GM21381 (cell line): Measurements from ENCODE around the gene FRMD5.
"Not testable (repeated sequence)": the region's sequence is repeated elsewhere in the genome, so short reads cannot be mapped to it uniquely, and the experiment has no call there.

Experiments used
- ATAC-seq: cut with Tn5 transposase; IDR thresholded peaks from one replicate; pipeline ENCODE4 v1.9.1; 2021; ENCODE audit warnings: mild to moderate bottlenecking, moderate library complexity; ENCODE audit not compliant: unreplicated experiment

Gene FRMD5

GRCh38 chr15:43868406-43868805, 326.7 kb downstream of the FRMD5 start:
- no peak for ATAC-seq

- no peak for ATAC-seq
These were observed 328.0 kb downstream of the FRMD5 start for GRCh38 chr15:43867096-43867495.

- not testable (repeated sequence) for ATAC-seq
These were observed 328.4 kb downstream of the FRMD5 start for GRCh38 chr15:43866636-43867035.

- ATAC-seq, result no peak
These were observed 335.5 kb downstream of the FRMD5 start for GRCh38 chr15:43859546-43859945.

GRCh38 chr15:43854801-43855200, 340.3 kb downstream of the FRMD5 start:
- ATAC-seq, result no peak

GRCh38 chr15:43852607-43853006, 342.5 kb downstream of the FRMD5 start:
- ATAC-seq, result no peak

GRCh38 chr15:43851251-43851650, 343.8 kb downstream of the FRMD5 start:
- no peak for ATAC-seq

GRCh38 chr15:43845421-43845820, 349.6 kb downstream of the FRMD5 start:
- ATAC-seq, result no peak

GRCh38 chr15:43832485-43832884, 362.6 kb downstream of the FRMD5 start:
- not testable (repeated sequence) for ATAC-seq

- ATAC-seq, result not testable (repeated sequence)
These were observed 363.5 kb downstream of the FRMD5 start for GRCh38 chr15:43831519-43832052.

GRCh38 chr15:43830691-43831275, 364.3 kb downstream of the FRMD5 start:
- not testable (repeated sequence) for ATAC-seq

GRCh38 chr15:43829951-43830540, 365.0 kb downstream of the FRMD5 start:
- ATAC-seq, result not testable (repeated sequence)

GRCh38 chr15:43828061-43828657, 366.9 kb downstream of the FRMD5 start:
- no peak for ATAC-seq

GRCh38 chr15:43826508-43827341, 368.3 kb downstream of the FRMD5 start, which contains the start of gene WDR76:
Gene WDR76, plus strand, starts transcription at chr15:43827002. Its CDS starts 31 bp downstream, at chr15:43827033.
- no peak for ATAC-seq

- no peak for ATAC-seq
These were observed 369.0 kb downstream of the FRMD5 start for GRCh38 chr15:43826029-43826507.

- not testable (repeated sequence) for ATAC-seq
These were observed 369.8 kb downstream of the FRMD5 start for GRCh38 chr15:43825305-43825704.

- peak; percentile 71 for ATAC-seq
These were observed 370.5 kb downstream of the FRMD5 start, which contains the start of gene MFAP1 for GRCh38 chr15:43824302-43825246. Gene MFAP1, minus strand, starts transcription at chr15:43824690. Its CDS starts 121 bp downstream, at chr15:43824569.

GRCh38 chr15:43821505-43821904, 373.6 kb downstream of the FRMD5 start:
- ATAC-seq, result no peak
